HepG2 (cell line): ENCODE data around the gene UBTF. TPM values are rescaled to one million over a fixed set of nuclear protein-coding genes. Genes with fewer than 3 reads are reported as not detected.
A peak's percentile ranks its signal among the peaks of the same experiment; 100 is the strongest.

Experiments
- AGO1 ChIP-seq: fragments of 200-400 bp; formaldehyde crosslinking; IDR thresholded peaks from 2 replicates; pipeline ENCODE4 v1.6.1; 2017; ENCODE audit warnings: mild to moderate bottlenecking, low read depth, low read length, moderate library complexity; ENCODE audit not compliant: poor library complexity, severe bottlenecking
- ATF7 ChIP-seq, 2 experiments: fragments of 450-650 bp in 1 of 2; sonication (generic) in 1 of 2; formaldehyde crosslinking in 1 of 2; IDR thresholded peaks; 2 replicates each; pipeline versions ENCODE4 v1.4.0 to v1.6.1; 2016 to 2020; ENCODE audit warnings: antibody characterized with exemption in 1 of 2, mild to moderate bottlenecking in 1 of 2, missing genetic modification reagents in 1 of 2
- HOXA9 ChIP-seq: sonication (generic); formaldehyde crosslinking; IDR thresholded peaks from 2 replicates; pipeline ENCODE4 v1.8.1; 2022; ENCODE audit warnings: missing genetic modification reagents, mild to moderate bottlenecking, moderate library complexity, borderline replicate concordance
- KDM2A ChIP-seq: sonication (generic); formaldehyde crosslinking; IDR thresholded peaks from 2 replicates; pipeline ENCODE4 v1.4.0; 2020; ENCODE audit warnings: low read depth, missing genetic modification reagents, borderline replicate concordance
- KDM5B ChIP-seq: sonication (generic); formaldehyde crosslinking; IDR thresholded peaks from 2 replicates; pipeline ENCODE4 v1.4.0; 2020; ENCODE audit warnings: missing genetic modification reagents, mild to moderate bottlenecking, borderline replicate concordance
- MED1 ChIP-seq: sonication (generic); formaldehyde crosslinking; IDR thresholded peaks from 2 replicates; pipeline ENCODE4 v1.4.0; 2020; ENCODE audit warnings: missing genetic modification reagents
- MIER2 ChIP-seq: IDR thresholded peaks from 2 replicates; pipeline ENCODE4 v1.6.1; 2016; ENCODE audit warnings: missing biosample characterization, missing genetic modification reagents
- MYC ChIP-seq: sonication (generic); formaldehyde crosslinking; IDR thresholded peaks from 2 replicates; pipeline ENCODE4 v1.9.0; 2021; ENCODE audit warnings: missing genetic modification reagents, borderline replicate concordance
- NRL ChIP-seq: sonication (generic); formaldehyde crosslinking; IDR thresholded peaks from 2 replicates; pipeline ENCODE4 v1.5.0; 2020; ENCODE audit warnings: missing genetic modification reagents, mild to moderate bottlenecking, moderate library complexity, borderline replicate concordance
- POGZ ChIP-seq: sonication (generic); formaldehyde crosslinking; IDR thresholded peaks from 2 replicates; pipeline ENCODE4 v1.4.0; 2020; ENCODE audit warnings: mild to moderate bottlenecking, missing genetic modification reagents
- POLR2G ChIP-seq: fragments of 200-400 bp; formaldehyde crosslinking; IDR thresholded peaks from 2 replicates; pipeline ENCODE4 v1.6.1; 2018; ENCODE audit warnings: mild to moderate bottlenecking, low read depth, low read length, moderate library complexity
- RBM39 ChIP-seq: fragments of 200-400 bp; formaldehyde crosslinking; IDR thresholded peaks from one replicate; pipeline ENCODE4 v1.6.1; 2018; ENCODE audit warnings: antibody characterized with exemption, mild to moderate bottlenecking, low read depth, low read length; ENCODE audit not compliant: poor library complexity, severe bottlenecking
- SAFB2 ChIP-seq: sonication (generic); formaldehyde crosslinking; IDR thresholded peaks from 2 replicates; pipeline ENCODE4 v1.5.1; 2020; ENCODE audit warnings: missing genetic modification reagents, low read depth, mild to moderate bottlenecking, borderline replicate concordance
- SALL2 ChIP-seq: sonication (generic); formaldehyde crosslinking; IDR thresholded peaks from 2 replicates; pipeline ENCODE4 v1.8.1; 2023; ENCODE audit warnings: mild to moderate bottlenecking, missing genetic modification reagents, inconsistent platforms
- SSRP1 ChIP-seq: IDR thresholded peaks from 2 replicates; pipeline ENCODE4 v1.6.1; 2016; ENCODE audit warnings: control low read depth
- ZFP36L1 ChIP-seq: sonication (generic); formaldehyde crosslinking; IDR thresholded peaks from 2 replicates; pipeline ENCODE4 v1.8.0; 2022; ENCODE audit warnings: mild to moderate bottlenecking, missing genetic modification reagents, moderate library complexity
- ZFP37 ChIP-seq: sonication (generic); formaldehyde crosslinking; IDR thresholded peaks from 2 replicates; pipeline ENCODE4 v1.4.0; 2020; ENCODE audit warnings: missing genetic modification reagents, borderline replicate concordance
- ZKSCAN8 ChIP-seq: IDR thresholded peaks from 2 replicates; pipeline ENCODE4 v1.6.1; 2016; ENCODE audit warnings: borderline replicate concordance, missing genetic modification reagents, missing compliant biosample characterization
- ZNF143 ChIP-seq: sonication (generic); formaldehyde crosslinking; IDR thresholded peaks from 2 replicates; pipeline ENCODE4 v1.4.0; 2020; ENCODE audit warnings: missing genetic modification reagents
- ZNF501 ChIP-seq: sonication (generic); formaldehyde crosslinking; IDR thresholded peaks from 2 replicates; pipeline ENCODE4 v1.5.1; 2020; ENCODE audit warnings: mild to moderate bottlenecking, moderate library complexity, missing genetic modification reagents
- ZSCAN20 ChIP-seq: sonication (generic); formaldehyde crosslinking; IDR thresholded peaks from 2 replicates; pipeline ENCODE4 v1.4.0; 2020; ENCODE audit warnings: missing genetic modification reagents, mild to moderate bottlenecking, borderline replicate concordance
- polyA plus RNA-seq, 8 experiments: library from polyadenylated mRNA; depleted of rRNA in 3 of 8; stranded (reverse) in 7 of 8; unstranded in 1 of 8; fragments of >200 nt; fragmentation: Illumina TruSeq in 4 of 8; extraction: Trizol in 4 of 8; gene quantifications; 2 replicates each; pipeline versions ENCODE4 v1.2.1 to v1.2.3, GENCODE V29; 2011 to 2016; ENCODE audit warnings: low read depth in 4 of 8, missing spikeins in 1 of 8, mixed read lengths in 1 of 8; ENCODE audit not compliant: insufficient read depth in 1 of 8
- total RNA-seq, 5 experiments: library from RNA; depleted of rRNA; stranded (reverse); fragments of >200 nt; fragmentation: Illumina TruSeq; extraction: Trizol; gene quantifications; 2 replicates each; pipeline ENCODE4 v1.2.3, GENCODE V29; 2016; ENCODE audit warnings: low read depth in 1 of 5
- TF ChIP-seq, protein P1 (sequence below): sonication (generic); formaldehyde crosslinking; IDR thresholded peaks from 2 replicates; pipeline ENCODE4 v1.4.0; 2020; ENCODE audit warnings: missing genetic modification reagents
- TF ChIP-seq, protein P2 (sequence below): sonication (generic); formaldehyde crosslinking; IDR thresholded peaks from 2 replicates; pipeline ENCODE4 v1.4.0; 2020; ENCODE audit warnings: missing genetic modification reagents, mild to moderate bottlenecking, borderline replicate concordance
- TF ChIP-seq, protein P3 (sequence below): sonication (generic); formaldehyde crosslinking; IDR thresholded peaks from 2 replicates; pipeline ENCODE4 v1.4.0; 2020; ENCODE audit warnings: missing genetic modification reagents

The UBTF gene
- total and polyA plus RNA-seq, 2 of the 13 experiments (the other 11 are each of a cell fraction or from before 2014, with no cell fraction given): 15.2 to 60.9 TPM

DNA sequence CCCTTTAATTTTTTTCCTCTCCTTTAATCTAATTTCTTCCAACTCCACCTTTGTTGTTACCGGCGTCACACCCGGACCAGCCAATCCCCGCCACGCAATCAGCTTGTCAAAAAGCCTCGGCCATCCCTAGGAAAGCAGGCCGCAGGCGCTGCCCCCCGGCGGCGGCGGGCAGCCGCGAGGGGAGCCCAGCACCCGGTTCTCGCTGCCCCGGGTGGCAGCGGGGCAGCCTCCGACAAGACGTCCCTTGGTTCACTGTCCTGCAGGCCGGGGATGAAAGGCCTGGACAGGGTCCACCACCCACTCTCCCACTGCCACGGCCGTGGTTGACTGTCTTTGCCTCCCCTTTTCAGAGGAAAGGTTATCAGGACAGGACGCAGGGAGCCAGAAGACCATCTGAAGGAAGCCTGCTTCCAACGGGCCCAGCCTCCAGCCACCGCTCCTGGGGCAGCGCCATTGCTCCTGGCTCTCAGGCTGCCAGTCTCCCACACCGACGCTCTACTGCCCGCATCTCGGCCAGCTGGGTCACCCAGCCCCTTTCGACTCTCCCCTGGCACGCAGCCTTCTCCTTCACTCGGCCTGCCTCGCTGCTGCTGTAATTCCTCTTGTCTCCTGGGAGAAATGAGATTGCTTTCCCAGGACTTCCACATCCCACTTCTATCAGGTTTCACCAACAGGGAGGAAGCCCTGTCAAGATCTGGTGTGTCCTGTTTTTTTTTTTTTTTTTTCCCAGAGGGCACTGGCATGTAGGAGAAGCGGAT lies 2.8 kb upstream of the UBTF start (continued):
- no peak for TF ChIP-seq HOXA9
- TF ChIP-seq, protein P1, sequence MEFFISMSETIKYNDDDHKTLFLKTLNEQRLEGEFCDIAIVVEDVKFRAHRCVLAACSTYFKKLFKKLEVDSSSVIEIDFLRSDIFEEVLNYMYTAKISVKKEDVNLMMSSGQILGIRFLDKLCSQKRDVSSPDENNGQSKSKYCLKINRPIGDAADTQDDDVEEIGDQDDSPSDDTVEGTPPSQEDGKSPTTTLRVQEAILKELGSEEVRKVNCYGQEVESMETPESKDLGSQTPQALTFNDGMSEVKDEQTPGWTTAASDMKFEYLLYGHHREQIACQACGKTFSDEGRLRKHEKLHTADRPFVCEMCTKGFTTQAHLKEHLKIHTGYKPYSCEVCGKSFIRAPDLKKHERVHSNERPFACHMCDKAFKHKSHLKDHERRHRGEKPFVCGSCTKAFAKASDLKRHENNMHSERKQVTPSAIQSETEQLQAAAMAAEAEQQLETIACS: peak; percentile 59; the same call in 1 of the 2 replicates
- TF ChIP-seq MYC (CRISPR knock-in tag): peak; percentile 67
- peak; percentile 44 for TF ChIP-seq POLR2G
- TF ChIP-seq KDM2A: peak; percentile 72; the same call in 1 of the 2 replicates
- TF ChIP-seq, protein P2, sequence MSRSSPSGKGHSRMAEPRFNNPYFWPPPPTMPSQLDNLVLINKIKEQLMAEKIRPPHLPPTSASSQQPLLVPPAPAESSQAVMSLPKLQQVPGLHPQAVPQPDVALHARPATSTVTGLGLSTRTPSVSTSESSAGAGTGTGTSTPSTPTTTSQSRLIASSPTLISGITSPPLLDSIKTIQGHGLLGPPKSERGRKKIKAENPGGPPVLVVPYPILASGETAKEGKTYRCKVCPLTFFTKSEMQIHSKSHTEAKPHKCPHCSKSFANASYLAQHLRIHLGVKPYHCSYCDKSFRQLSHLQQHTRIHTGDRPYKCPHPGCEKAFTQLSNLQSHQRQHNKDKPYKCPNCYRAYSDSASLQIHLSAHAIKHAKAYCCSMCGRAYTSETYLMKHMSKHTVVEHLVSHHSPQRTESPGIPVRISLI (CRISPR knock-in tag): peak; percentile 39; the same call in 1 of the 2 replicates
- no peak for TF ChIP-seq ATF7 (IDR thresholded peaks at IDR 0.05)
- TF ChIP-seq ATF7 (CRISPR knock-in tag; IDR thresholded peaks at IDR 0.05): no peak
- TF ChIP-seq, protein P3, sequence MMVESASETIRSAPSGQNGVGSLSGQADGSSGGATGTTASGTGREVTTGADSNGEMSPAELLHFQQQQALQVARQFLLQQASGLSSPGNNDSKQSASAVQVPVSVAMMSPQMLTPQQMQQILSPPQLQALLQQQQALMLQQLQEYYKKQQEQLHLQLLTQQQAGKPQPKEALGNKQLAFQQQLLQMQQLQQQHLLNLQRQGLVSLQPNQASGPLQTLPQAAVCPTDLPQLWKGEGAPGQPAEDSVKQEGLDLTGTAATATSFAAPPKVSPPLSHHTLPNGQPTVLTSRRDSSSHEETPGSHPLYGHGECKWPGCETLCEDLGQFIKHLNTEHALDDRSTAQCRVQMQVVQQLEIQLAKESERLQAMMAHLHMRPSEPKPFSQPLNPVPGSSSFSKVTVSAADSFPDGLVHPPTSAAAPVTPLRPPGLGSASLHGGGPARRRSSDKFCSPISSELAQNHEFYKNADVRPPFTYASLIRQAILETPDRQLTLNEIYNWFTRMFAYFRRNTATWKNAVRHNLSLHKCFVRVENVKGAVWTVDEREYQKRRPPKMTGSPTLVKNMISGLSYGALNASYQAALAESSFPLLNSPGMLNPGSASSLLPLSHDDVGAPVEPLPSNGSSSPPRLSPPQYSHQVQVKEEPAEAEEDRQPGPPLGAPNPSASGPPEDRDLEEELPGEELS (CRISPR knock-in tag): peak; percentile 30; the same call in 1 of the 2 replicates
- peak; percentile 65 for TF ChIP-seq RBM39
- 0 out of 2 replicates have a peak, but pooled peaks have one; percentile 35 for TF ChIP-seq ZKSCAN8 (CRISPR knock-in tag)
- peak; percentile 75; the same call in 1 of the 2 replicates for TF ChIP-seq SALL2 (CRISPR knock-in tag)
- TF ChIP-seq POGZ (CRISPR knock-in tag): 0 out of 2 replicates have a peak, but pooled peaks have one; percentile 6
- TF ChIP-seq KDM5B (CRISPR knock-in tag): peak; percentile 51
- TF ChIP-seq MED1 (CRISPR knock-in tag): peak; percentile 55
- TF ChIP-seq ZNF143 (CRISPR knock-in tag): 0 out of 2 replicates have a peak, but pooled peaks have one; percentile 35
- 0 out of 2 replicates have a peak, but pooled peaks have one; percentile 47 for TF ChIP-seq NRL
- peak; percentile 88 for TF ChIP-seq AGO1
- 0 out of 2 replicates have a peak, but pooled peaks have one; percentile 67 for TF ChIP-seq ZFP37 (CRISPR knock-in tag)
- peak; percentile 65; the same call in 1 of the 2 replicates for TF ChIP-seq ZNF501 (CRISPR knock-in tag)
- TF ChIP-seq SAFB2 (CRISPR knock-in tag): no peak
- 0 out of 2 replicates have a peak, but pooled peaks have one; percentile 54 for TF ChIP-seq ZSCAN20 (CRISPR knock-in tag)
- 0 out of 2 replicates have a peak, but pooled peaks have one; percentile 20 for TF ChIP-seq ZFP36L1 (CRISPR knock-in tag)
- peak; percentile 8; the same call in 1 of the 2 replicates for TF ChIP-seq MIER2 (CRISPR knock-in tag)
- no peak; the same call in 1 of the 2 replicates for TF ChIP-seq SSRP1 (CRISPR knock-in tag)
